NCI-H345 treated with DMSO at 0.1 percent for 48 hours (cell line): ENCODE results near the gene ASPSCR1.
"Not testable (repeated sequence)": the region's sequence is repeated elsewhere in the genome, so short reads cannot be mapped to it uniquely, and the experiment has no call there.

Source experiments
- DNase-seq: peaks from one replicate; lab custom pipeline; 2025; ENCODE audit not compliant: unreplicated experiment; lab: John Stamatoyannopoulos, UW

ASPSCR1 gene

DNA sequence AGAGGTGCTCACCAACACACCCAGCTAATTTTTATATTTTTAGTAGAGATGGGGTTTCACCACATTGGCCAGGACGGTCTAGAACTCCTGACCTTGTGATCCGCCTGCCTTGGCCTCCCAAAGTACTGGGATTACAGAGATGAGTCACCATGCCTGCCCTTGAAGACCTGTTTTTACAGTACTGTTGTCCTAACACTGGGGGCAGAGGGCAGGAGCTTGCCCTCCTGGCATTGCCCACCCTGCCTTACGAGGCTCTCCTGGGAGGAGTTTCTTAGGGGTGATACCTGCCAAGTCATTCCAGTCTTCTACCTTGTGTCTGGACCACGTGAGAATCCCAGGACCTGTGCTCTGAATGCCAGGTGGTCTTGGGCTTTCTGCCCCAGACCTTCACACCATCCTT lies 2.7 kb downstream of the ASPSCR1 start:
- no peak for DNase-seq

DNA sequence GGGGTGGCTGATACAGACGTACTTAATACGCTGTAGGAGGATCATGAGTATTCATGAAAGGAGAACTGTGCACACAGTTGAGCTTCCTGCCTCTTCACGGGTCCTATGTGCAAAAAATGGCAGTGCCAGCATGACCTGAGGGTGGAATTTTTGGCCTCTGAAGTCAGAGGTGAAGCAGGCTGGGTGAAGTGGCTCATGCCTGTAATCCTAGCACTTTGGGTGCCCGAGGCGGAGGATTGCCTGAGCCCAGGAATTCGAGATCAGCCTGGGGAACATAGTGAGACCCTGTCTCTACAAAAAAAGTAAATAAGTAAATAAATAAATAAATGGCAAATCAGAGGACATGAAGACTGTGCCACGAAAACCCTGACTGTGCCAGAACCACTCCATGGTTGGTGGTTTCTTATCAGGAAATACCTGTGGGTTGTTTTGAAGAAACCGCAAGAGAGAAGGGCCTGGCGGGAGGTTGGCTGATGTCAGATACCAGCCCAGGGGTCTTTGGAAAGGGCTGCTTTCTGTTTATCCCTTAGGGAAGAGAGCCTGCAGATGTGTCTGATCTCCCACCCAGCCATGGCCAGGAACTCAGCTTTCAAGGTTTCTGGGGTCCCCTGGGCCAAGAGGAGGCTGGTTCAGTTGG lies 3.4 kb downstream of the ASPSCR1 start:
- no peak for DNase-seq

DNA sequence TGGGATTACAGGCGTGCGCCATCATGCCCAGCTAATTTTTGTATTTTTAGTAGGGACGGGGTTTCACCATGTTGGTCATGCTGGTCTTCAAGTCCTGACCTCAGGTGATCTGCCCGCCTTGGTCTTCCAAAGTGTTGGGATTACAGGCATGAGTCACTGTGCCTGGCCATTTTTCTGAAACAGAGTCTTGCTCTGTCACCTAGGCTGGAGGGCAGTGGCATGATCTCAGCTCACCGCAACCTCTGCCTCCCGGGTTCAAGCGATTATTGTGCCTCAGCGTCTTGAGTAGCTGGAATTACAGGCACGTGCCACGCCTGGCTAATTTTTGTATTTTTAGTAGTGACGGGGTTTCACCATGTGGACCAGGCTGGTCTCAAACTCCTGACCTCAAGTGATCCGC lies 4.1 kb downstream of the ASPSCR1 start:
- DNase-seq, result not testable (repeated sequence)

DNA sequence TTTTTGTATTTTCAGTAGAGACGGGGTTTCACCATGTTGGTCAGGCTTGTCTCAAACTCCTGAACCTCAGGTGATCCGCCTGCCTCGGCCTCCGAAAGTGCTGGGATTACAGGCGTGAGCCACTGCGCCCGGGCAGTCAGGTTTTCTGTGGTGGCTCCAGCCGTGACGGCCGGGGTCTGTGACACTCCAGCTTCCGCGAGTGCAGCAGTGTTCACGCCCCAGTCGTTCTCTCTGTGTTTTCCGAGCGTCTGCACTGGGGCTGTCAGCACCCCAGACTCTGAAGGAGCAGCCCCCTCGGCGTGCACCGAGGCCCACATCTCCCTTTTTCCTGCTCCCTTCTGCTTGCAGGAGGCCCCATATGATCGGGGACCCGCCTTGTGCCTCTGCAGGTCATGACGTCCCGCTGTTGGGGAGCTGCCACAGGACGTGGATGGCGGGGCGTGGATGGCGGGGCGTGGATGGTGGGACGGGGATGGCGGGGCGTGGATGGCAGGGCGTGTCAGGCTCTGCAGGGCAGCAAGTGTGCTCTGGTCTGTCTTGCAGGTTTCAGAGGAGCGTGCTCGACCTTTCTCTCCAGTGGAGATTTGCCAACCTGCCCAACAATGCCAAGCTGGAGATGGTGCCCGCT lies 5.7 kb downstream of the ASPSCR1 start:
- DNase-seq, result no peak

DNA sequence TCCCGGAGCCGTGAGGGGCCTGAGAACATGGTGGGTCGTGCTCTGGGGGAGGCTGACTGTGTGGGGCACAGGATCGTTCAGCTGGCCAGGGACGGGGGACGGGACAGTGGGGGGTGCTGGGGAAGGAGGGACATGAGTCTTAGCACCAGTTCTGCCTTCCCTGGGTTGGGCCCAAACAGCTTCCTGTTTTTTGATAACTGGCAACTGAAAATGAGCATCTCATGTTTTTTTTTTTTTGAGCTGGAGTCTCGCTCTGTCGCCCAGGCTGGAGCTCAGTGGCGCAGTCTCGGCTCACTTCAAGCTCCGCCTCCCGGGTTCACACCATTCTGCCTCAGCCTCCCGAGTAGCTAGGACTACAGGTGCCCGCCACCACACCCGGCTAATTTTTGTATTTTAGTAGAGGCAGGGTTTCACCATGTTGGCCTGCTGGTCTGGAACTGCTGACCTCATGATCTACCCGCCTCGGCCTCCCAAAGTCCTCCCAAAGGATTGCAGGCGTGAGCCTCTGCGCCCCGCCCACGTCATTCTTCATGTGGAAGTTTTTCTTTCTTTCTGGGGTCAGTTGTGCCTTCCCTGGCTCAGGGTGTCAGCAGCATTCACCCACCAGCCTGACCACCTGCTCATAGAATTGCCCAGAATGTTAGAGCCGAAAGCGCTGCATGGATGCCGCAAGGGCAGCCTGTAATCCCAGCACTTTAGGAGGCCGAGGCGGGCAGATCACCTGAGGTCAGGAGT lies 6.4 kb downstream of the ASPSCR1 start:
- no peak for DNase-seq

DNA sequence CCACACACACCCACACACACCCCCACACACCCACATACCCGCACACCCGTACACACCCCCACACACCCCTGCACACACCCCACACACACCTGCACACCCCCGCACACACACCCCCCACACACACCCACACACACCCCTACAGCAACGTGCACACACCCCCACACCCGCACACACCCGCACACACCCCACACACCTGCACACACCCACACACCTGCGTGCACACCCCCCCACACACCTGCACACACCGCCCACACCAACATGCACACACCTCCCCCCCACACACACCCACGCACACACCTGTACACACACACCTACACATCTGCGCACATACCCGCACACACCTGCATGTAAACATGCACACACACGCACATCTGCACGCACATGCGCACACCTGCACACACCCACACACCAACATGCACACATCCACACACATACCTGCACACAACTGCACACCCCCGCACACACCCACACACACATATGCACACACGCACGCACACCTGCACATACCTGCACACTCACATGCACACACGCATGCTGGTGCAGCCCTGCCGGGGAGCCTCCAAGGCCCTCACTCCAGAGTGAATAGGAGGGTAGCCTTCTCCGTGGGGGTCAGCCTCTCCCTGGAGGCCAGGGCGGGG lies 7.5 kb downstream of the ASPSCR1 start:
- DNase-seq, result no peak

DNA sequence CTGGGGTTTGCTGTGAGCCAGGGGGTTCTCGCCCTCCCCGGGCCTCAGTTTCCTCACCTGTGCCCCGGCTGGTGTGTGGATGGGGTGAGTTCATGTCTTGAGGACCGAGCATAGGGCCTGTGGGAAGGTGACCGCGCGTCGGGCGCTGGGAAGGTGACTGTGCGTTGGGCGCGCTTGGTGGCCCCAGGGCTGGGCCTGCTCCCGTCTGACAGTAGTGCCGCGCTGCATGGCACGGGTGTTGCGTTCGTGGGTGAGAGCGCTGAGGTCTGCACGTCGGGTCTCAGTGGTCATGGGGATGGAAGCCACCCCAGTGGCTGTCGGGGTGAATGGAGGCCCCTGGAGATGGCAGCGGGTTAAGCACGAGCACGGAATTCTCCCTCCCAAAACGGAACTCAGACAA lies 9.2 kb downstream of the ASPSCR1 start:
- DNase-seq, result no peak

DNA sequence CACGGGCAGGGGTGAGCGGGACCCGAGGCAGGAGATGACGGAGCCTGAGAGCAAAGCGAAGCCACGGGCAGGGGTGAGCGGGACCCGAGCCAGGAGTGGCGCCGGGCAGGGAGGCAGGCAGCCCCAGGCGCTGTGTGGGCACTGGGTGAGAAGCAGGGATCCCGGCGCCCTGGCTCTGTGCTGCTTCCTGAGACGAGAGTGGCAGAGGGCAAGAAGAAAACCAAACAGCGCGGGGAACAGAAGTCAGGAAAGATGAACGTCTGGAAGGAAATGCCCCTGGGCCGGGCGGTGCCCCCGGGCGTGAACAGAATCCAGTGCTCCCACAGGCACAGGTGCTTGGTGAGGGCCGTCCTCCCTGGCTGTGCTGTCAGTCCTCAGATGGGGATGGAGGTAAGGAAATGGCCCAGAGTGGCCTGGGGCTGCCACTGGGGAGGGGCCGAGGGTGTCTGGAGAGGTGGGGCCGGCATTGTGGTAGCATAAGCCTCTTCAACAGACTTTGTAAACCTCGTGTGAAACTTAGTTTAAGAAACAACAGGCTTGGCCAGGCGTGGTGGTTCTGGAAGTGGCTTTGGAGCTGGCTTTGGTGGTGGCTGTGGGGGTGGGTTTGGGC lies 9.8 kb downstream of the ASPSCR1 start:
- DNase-seq, result no peak

DNA sequence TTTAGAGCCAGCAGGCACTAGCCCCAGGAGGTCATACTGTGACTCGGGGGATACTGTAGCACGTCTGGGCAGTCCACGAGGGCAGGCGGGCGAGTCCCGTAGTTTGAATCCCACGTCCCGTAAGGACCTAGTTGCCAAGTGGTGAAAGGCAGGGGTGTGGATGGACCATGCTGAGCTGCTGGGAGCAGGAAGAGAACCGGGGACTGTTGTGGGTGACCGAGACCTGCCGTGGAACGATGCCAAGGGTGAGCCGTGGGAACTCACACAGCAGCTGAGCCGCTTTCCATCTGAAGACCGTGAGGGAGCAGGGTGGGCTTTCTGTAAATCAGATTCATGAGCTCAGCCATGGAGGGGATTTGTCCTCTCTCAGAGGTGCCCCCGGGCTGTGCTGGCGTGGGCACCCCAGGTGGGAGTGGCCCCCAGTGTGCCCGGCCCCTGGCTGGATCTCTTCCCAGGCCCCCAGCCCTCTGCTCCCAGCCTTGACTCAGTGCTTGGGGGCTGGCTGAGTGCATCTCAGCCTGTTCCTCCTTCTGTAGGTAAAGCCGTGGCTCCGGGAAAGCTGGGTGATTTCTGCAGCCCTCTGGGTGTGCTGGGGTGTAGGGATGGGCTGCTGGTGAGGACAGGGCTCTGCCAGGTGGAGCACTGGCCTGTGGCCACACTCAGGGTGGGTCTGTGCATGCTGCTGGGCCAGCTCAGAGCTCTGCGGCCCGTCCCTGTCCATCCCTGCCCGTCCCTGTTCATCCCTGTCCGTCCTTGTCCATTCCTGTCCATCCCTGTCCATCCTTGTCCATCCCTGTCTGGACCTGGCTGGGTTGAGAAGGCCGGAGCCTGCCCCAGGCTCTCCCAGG lies 13.6 kb downstream of the ASPSCR1 start:
- no peak for DNase-seq

DNA sequence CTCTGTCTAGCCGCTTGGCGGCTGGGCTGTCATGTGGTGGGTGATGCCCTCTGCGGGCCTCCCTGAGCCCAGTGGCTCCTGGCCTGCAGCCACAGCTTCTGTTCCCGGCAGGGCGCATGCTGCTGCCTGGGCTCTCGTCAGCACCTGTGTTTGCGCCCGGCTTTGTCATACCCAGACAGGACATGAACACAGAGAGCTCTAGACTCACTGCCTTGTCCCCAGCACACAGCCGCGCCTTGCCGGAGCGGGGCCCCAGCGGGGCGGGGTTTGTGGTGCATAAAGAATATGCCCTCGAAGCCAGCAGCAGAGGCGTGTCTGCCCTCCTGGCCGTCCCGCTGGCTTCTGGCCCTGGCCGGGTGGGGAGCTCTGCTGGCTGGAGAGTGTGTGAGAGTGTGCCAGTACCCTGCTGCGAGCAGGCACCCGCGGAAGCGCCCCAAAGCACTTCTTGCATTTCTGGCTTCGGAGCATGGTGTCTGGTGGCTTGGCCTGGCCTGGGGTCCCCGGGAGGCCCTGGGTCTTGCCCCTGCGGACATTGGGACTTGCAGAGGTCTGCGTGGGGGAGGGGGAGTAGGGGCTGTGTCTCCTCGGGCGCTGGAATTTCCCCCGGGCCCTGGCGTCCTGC lies 14.4 kb downstream of the ASPSCR1 start:
- no peak for DNase-seq

DNA sequence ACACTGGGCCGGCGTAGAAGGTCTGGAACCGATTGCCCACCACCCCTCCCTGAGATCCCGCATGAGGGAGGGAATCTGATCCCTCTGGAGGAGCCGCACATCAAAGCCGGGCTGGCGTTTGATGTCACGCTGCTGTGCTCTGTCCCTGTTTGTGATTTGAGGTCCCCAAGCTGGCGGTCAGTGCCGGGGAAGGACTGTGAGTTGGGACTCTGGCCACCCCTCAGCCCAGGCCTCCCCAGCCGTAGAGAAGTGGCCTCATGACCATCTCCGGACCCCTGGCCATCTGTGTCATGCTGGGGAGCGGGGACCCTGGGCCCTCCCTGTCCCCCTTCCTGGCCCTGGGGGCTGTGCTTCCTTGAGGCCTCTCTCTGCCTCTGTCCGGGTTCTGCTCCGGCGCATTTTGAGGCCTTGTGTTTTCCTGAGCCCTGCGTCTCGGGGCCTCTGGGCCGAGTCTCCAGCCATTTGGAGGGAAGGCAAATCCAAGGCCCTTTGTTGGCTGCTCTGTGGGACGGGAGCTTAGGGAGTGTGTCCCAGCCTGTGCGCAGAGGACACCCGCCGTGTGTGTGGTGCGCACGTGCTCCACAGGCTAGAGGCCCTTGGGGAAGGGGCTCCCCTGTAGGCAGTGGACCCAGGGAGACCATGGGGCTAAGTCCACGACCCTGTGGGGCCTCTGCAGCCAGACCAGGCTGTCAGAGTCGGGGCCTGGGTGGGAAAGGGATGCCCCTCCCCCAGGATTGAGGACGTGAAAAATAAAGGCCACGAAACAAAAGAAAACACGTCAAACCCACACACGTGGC lies 15.1 kb downstream of the ASPSCR1 start:
- DNase-seq, result no peak

DNA sequence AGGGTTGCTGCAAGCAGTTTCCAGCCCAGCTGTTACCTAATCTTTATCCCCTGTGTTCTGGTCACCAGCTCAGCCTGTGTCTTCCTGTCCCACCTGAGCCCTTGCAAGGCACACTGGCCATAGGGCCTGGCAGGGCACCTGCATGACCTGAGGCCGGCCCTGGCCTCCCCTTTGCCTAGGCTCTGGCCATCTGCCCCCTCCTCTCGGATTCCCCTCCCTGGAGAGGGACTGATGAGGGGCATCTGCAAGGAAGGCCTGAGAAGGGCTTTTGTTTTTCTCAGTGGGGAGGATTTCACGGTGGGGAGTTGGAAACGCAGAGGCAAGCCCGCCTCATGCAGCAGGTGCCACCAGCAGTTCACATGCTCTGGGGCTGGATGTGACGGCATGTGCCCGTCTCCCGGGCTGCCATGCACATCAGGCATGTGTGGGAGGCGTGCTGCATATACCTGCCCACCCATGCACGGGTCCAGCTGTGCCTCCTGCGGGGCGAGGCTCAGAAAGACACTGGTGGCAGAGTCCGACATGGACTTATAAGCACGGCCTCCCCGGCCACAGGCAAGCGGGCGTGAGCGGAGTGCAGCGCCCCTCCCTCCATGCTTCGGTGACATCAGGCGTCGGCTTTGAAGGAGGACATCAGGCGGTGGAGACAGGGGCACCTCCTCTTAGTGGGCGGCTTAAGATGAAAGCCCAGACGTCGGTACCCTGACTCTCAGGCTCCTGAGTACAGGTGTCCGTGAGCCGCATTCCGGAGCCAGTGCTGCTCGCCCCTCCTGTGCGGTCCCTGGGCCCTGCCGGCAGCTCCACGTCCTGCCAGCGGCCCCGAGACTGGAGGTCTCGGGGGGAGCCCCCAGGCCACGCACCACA lies 16.5 kb downstream of the ASPSCR1 start:
- no peak for DNase-seq

DNA sequence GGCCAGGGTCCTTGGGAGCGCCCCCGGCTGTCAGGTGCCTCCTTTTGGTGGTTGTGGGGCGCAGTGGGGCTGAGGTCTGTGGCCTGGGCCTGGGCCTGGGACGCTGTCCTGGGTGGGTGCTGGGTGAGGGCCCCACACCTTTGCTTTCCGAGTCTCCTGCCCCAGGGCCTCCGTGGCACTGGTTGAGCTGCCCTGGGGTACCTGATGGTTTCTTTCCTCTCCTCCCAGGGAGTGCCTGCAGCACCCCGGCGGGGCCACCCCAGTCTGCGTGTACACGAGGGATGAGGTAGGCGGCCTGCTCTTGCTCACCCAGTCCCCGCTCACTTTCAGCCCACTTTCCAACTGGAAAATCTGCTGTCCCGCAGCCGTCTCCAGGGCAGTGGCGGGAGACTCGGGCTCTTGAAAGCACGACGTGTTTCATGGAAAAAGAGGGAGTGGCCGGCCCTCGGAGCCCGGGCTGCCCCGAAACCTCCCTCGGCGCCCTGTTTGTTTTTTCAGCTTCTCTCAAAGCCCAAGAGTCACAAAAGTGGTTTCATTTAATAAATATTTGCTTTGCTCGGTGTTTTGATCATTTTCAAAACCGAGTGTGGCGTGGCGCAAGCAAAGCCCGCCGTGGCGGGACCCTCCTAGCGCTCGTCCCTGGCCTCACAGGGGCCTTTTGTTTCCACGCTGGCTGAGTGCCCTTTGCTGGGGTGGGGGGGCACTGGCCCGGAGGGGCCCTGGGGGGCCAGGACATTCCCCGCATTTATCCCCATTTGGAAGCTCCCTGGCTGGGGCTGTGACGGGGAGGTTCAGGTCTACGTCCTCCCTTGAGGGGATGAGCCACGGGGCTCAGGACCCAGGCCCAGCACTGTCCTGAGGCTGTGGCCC lies 17.4 kb downstream of the ASPSCR1 start:
- no peak for DNase-seq

DNA sequence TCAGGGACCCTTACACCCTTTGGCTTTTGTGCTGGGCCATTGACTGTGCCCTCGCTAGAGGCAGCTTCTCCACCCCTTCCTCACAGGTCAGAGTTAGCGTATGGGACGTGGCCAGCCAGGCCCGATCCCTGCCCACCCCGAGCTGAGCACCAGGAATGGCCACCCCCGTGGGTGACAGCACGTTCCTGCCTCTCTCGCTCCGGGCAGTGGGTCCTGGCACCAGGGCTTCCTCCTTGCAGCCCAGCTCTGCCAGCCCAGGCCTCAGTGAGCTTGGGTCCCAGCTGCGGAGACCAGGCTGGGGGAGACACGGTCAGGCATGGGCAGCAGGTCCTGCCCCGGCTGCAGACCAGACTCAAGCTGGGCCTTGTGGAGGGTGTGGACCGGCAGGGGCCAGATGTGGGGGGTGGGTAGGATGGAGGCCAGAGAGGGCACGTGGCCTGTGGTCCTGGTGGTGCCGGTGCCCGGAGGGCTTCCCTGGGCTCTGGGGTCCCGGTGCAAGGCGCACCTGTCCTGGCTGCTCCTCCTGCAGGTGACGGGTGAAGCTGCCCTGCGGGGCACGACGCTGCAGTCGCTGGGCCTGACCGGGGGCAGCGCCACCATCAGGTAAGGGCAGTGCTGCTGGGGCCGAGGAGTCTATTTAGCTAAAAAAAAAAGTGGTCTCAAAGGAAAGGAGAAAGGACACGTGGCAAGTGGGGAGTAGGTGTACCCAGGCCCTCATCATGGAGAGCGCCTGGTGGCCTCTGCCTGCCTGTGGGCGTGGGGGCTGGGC lies 18.2 kb downstream of the ASPSCR1 start:
- DNase-seq, result no peak

DNA sequence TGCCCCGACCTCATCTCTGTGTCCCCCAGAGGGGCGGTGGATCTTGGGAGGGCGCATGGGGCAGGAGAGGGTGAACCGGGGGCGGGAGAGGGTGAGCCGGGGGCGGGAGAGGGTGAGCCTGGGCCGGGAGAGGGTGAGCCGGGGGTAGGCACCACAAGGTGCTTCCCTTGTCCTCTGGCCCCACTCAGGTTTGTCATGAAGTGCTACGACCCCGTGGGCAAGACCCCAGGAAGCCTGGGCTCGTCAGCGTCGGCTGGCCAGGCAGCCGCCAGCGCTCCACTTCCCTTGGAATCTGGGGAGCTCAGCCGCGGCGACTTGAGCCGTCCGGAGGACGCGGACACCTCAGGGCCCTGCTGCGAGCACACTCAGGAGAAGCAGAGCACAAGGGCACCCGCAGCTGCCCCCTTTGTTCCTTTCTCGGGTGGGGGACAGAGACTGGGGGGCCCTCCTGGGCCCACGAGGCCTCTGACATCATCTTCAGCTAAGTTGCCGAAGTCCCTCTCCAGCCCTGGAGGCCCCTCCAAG lies 18.9 kb downstream of the ASPSCR1 start:
- DNase-seq, result no peak

DNA sequence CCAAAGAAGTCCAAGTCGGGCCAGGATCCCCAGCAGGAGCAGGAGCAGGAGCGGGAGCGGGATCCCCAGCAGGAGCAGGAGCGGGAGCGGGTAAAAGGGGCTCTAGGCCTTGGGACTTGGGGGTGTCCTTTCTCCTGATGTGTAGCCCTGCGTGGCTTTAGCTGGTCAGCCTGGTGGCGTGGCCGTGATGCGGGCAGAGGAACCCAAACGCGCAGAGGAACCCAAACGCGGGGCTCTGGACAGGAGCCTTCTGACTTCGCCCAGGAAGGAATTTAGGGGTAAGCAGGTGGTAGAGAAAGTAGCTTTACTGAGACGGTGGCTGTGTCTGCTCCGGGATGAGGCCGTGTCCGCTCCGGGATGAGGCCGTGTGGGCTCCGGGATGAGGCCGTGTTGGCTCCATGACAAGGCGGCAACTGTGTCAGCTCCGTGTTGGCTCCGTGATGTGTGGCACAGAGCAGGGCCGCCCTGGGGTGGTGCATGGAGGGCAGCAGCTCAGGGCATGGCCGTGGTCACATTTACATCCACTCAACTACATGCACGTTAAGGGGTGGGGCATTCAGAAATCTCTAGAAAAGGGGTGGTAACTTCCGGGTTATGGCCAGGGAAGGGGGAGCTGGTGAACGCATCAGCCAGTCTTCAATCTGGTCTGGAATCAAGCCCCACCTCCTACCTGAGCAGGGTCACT lies 19.5 kb downstream of the ASPSCR1 start:
- no peak for DNase-seq
